HG02943 (cell line): ENCODE results near the gene KCNS1.

ENCODE experiments used
- ATAC-seq: cut with Tn5 transposase; IDR thresholded peaks from one replicate; pipeline ENCODE4 v1.9.1; 2021; ENCODE audit warnings: mild to moderate bottlenecking, low read depth, moderate library complexity; ENCODE audit not compliant: unreplicated experiment

KCNS1 gene

GRCh38 chr20:45053430-45054351 is 47.2 kb downstream of the KCNS1 start:
- ATAC-seq = no peak

- peak; percentile 56 for ATAC-seq
Observed at GRCh38 chr20:45052698-45053429, 48.1 kb downstream of the KCNS1 start.

- no peak for ATAC-seq
Observed at GRCh38 chr20:45051204-45052060, 49.5 kb downstream of the KCNS1 start.

- no peak for ATAC-seq
Observed at GRCh38 chr20:45049904-45050471, 50.9 kb downstream of the KCNS1 start.

GRCh38 chr20:45049438-45049837 is 51.5 kb downstream of the KCNS1 start:
- ATAC-seq = no peak

GRCh38 chr20:45047581-45048119 is 53.3 kb downstream of the KCNS1 start:
- ATAC-seq = no peak

GRCh38 chr20:45044601-45045000 is 56.3 kb downstream of the KCNS1 start:
- ATAC-seq = no peak

GRCh38 chr20:45044084-45044573 is 56.8 kb downstream of the KCNS1 start:
- no peak for ATAC-seq

GRCh38 chr20:45042978-45043377 is 57.9 kb downstream of the KCNS1 start:
- ATAC-seq = no peak
